GM12801 (cell line): ENCODE measurements around the gene LINGO4.

Experiments
- TF ChIP-seq, protein P1 (sequence below): IDR thresholded peaks from one replicate; pipeline ENCODE4 v1.5.1; 2011; ENCODE audit warnings: control low read depth; ENCODE audit not compliant: insufficient read length; ENCODE audit errors: extremely low read depth

Gene LINGO4

DNA sequence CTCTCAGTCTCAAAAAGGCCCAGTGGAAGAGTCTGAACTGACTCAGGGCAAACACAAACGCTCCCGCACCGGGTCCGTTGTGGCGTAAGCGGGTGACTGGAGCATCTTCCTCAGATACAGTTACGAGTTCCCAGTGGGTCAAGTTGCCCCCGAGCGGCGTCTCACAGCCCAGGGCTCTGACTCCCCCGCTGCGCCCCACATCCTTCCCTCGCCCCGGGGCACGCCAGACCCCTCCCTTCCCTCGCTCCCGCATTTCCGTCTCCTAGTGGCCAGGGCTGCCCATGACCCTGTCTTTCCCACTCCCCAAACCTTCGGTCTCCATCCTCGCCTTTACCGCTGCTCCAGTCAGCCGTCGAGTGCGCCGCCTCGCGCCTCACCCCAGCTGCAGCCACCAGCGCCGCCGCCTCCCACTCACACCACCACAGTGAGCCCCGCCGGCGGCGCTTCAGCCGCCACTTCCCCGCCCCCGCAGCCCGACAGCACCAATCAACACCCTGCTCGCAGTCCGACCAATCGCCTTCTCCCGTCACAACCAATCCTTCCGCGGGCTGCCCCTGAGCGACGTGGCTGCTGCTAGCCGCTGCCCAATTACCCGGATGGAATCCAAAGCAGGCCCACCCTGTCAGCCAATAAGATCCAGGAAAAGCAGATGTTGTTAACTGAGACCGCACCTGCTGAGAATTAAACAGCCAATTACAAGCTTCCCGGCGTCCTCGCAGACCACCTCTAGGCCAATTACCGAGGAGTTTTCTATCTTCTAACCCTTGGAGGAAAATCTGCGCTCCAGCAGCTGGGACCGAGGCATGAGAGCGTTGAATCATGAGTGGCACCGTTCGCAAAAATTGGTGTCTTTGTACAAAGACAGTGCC lies 14.9 kb downstream of the LINGO4 start, which contains the start of gene TDRKH:
TSS of gene TDRKH (minus strand) at position 430 of the 869 bp plus-strand sequence. CDS start 7,478 bp downstream, outside the sequence.
- TF ChIP-seq, protein P1, sequence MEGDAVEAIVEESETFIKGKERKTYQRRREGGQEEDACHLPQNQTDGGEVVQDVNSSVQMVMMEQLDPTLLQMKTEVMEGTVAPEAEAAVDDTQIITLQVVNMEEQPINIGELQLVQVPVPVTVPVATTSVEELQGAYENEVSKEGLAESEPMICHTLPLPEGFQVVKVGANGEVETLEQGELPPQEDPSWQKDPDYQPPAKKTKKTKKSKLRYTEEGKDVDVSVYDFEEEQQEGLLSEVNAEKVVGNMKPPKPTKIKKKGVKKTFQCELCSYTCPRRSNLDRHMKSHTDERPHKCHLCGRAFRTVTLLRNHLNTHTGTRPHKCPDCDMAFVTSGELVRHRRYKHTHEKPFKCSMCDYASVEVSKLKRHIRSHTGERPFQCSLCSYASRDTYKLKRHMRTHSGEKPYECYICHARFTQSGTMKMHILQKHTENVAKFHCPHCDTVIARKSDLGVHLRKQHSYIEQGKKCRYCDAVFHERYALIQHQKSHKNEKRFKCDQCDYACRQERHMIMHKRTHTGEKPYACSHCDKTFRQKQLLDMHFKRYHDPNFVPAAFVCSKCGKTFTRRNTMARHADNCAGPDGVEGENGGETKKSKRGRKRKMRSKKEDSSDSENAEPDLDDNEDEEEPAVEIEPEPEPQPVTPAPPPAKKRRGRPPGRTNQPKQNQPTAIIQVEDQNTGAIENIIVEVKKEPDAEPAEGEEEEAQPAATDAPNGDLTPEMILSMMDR = no peak

DNA sequence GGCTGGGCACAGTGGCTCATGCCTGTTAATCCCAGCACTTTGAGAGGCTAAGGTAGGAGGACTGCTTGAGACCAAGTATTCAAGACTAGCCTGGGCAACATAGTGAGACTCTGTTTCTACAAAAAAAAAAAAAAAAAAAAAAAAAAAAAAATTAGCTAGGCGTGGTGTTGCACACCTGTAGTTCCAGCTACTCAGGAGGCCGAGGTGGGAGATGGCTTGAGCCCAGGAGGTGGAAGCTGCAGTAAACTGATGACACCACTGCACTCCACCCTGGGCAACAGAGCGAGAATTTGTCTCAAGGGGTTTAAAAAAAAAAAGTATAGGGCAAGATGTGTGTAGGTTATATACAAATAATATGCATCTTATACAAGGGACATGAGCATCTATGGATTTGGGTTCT lies 17.5 kb downstream of the LINGO4 start:
- TF ChIP-seq, protein P1 = no peak

DNA sequence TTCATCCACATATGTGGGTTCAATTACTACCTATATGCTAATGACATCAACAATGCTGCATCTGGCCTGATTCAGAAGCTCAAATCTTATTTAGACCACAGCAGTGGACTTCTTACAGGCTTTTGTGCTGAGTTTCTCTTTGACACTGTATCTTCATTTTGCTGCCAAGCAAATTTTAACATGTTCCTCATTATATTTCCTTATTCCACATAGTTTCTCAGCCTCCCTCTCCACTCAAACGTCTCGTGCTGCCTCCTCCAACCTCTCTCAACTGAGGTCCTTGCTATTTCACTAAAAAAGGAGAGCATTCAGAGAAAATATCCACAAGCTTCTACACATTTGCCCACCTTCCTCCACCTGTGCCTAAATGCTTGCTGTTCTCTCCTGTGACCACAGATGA lies 21.4 kb downstream of the LINGO4 start:
- TF ChIP-seq, protein P1 = no peak

DNA sequence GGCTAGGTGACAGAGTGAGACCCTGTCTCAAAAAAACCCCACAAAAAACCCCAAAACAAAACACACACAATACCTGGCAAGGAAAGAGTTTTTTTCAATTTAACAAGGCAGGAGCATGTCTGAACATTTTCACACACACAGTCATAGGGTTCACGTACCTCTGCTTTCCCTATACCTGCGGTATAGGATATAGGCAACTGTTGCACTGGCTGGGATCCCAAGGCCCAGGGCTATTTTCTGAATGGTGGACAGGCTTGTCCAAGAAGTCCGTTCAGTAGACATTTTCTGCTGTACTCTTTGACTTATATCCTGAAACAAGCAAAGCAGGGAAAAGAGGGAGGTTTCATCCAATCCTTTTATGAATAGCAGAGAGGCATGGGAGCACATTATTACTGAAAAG lies 22.5 kb downstream of the LINGO4 start:
- TF ChIP-seq, protein P1 = no peak

DNA sequence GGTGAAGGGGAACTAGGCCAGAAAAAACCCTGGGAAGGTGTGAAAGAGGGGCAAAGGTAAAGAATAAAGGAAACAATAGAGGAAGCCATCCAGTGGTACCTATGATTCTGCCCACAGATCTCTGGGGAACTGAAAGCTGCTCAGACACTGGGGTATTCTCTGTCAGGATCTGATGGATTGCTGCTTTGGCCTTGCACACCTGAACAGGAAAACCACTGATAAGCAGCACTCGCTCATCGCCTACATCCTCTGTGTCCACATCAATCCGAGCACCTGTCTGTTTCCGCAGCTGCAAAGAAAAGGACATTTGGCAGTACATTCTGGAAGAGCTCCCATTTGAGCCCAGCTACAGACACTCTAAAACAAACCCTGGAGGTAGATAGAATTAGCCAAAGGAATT lies 25.4 kb downstream of the LINGO4 start:
- TF ChIP-seq, protein P1 = no peak

DNA sequence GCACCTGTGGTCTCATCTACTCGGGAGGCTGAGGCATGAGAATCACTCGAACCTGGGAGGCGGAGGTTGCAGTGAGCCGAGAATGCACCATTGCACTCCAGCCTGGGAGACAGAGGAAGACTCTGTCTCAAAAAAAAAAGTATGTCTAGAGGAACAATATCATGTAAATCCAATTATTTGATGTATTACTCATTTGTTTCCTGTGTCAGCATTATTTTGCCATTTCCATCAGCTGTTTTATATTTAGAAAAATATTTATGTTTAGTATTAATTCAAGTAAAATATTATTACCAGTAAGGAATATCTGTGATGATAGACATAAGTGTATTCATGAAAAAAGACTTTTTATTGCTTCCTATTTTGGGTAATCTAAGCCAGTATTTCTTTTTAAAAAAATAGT lies 27.9 kb downstream of the LINGO4 start:
- TF ChIP-seq, protein P1 = no peak

DNA sequence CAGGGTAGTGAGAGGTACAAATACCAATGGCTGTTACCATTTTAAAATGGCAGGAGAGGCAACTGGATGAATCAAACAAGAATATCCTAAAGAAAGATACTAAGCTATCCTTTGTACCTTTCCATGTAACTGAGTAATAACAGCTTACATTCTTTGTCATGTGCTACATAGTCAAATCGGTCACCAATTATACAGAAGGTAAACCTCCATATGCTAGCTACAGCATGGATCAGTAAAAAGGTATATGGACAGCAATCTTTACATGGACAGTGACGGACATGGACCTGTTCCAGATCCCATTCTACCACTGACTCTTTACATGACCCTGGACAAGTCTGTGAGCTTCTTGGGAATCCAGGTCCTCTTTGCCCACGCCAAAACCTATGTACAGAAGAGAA lies 28.6 kb downstream of the LINGO4 start:
- TF ChIP-seq, protein P1 = no peak
